Right lobe of liver (tissue), 4 donors: ENCODE data around the gene UBE2QL1.

Experiments used
- POLR2A ChIP-seq: fragments of 450-650 bp; IDR thresholded peaks from one replicate; pipeline ENCODE4 v1.6.1; 2017; ENCODE audit warnings: antibody characterized with exemption, mild to moderate bottlenecking
- TF ChIP-seq, protein P1 (sequence below), 4 donors: fragments of 200-600 bp in 3 of 4; fragments of 450-650 bp in 1 of 4; IDR thresholded peaks; one replicate each; pipeline versions ENCODE4 v1.5.1 to v1.8.0; 2016 to 2022; ENCODE audit warnings: antibody characterized with exemption in 4 of 4, mild to moderate bottlenecking in 2 of 4
- donor health status: DM: no; HTN: no; CAD: no.
- donor health status: DM: no; HTN: no; CAD: no.
- donor health status: DM: no; HTN: yes; CAD: no.

DNA sequence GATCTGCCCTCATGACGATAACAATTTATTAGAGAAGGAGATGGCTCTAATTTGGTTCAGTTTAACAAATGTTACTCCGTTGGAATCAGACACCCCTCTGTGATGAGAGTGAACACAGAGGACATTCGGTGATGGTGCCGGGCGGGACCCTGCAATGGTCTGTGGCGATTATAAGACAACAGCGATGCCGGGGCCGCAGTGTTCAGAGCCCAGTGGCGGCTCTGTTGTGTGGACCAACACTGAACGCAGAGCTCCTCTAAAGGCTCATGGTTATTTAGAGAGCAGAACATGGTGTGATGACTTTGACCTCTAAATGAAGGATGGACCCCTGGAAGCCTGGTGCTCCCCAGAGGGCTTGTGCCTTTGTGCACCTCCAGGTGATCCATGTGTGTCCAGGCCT lies 21.2 kb downstream of the UBE2QL1 start:
- TF ChIP-seq, protein P1, sequence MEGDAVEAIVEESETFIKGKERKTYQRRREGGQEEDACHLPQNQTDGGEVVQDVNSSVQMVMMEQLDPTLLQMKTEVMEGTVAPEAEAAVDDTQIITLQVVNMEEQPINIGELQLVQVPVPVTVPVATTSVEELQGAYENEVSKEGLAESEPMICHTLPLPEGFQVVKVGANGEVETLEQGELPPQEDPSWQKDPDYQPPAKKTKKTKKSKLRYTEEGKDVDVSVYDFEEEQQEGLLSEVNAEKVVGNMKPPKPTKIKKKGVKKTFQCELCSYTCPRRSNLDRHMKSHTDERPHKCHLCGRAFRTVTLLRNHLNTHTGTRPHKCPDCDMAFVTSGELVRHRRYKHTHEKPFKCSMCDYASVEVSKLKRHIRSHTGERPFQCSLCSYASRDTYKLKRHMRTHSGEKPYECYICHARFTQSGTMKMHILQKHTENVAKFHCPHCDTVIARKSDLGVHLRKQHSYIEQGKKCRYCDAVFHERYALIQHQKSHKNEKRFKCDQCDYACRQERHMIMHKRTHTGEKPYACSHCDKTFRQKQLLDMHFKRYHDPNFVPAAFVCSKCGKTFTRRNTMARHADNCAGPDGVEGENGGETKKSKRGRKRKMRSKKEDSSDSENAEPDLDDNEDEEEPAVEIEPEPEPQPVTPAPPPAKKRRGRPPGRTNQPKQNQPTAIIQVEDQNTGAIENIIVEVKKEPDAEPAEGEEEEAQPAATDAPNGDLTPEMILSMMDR (IDR thresholded peaks at IDR 0.05) = no peak
- TF ChIP-seq POLR2A = no peak
